ENCODE data around the gene VPS8.

Gene VPS8

DNA sequence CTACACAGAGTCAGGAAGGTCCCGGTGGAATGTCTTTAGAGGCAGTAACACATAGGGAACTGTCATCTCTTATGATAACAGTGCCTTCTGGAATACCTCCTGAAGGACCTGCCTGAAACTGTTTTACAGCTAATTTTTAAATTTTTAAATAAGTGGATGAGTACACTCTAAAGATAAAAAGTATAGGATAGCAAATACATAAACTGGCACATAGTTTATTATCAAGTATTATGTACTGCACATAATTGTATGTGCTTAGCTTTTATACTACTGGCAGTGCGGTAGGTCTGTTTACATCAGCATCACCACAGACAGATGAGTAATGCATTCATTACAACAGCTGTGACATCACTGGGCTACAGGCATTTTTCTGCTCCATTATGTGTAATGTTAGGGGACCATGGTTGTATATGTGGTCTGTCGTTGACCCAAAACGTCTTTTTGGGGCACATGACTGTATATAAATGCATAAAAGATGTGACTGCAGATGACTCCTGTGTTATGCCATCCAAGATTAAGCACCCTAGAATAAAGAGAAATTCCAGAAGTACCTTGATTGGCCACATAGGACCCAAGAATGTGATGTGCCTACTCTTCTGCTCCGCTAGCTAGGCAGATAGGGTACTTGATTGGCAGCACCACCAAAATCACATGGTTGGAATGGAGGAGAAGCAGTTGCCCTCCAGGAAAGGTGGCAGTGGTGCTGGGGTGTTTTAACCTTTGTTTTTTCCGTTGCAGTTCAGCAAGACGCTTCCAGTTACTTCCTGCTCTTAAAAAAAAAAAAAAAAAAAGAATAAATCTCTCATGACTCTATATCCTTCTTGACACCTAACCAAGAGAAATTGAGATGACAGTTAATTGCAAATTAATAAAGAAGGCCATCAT lies 3.3 kb downstream of the VPS8 start:
- DNase-seq: no peak

DNA sequence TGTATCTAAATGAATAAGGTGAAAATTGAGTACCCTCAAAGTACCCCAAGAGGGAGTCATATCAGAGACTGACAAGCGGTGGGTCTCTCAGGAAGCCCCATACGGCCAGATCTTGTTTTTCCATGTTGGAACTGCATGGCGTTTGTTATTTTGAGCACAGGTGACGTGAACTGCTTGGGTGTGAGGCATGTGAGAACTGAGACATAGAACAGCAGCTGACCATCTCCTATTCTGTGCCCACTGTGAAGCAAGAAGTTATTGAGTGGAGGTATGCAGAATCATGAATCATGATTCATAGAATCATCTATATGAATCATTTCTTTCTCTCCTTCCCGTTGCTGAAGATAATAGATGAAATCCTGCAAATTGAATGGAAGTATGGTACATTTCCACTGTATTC lies 4.6 kb downstream of the VPS8 start:
- no peak for DNase-seq

- DNase-seq: no peak
These were observed 8.6 kb downstream of the VPS8 start for GRCh38 chr3:184820525-184820924.

DNA sequence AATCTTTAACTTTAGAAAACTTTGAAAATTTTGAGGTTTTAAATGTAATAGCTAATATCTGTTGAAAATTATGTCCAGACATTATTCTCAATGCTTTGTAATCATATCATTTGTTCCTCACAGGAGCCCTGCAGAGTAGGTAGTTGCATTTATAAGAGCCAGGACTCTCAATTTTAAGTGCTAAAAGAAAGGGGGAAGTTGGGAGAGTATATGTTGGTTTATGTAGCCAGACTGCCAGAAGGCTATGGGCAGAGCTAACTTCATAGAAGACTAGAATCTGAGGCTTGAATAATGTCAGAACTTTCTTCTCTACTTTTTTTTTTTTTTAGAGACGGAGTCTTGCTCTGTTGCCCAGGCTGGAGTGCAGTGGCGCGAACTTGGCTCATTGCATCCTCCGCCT lies 9.1 kb downstream of the VPS8 start:
- no peak for DNase-seq

- no peak for DNase-seq
These were observed 10.1 kb downstream of the VPS8 start for GRCh38 chr3:184822081-184822480.

DNA sequence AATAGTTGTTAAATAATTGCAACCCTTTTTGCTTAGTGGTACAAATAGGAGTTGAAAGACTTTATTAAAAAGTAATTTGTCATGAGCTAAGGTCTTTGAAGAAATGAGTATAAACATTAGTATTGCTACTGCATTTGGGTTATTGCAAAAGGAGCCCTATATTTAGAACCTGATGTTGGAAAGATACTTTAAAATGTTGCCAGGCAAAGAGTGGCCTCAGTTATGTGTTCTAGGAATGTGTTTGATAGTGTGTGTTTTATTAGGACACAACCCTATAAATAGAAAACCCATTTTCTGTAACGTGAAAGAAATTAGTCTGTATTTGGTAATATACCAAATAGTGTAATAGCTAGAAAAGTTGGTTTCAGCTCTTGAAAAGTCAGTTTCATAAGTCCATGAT lies 10.7 kb downstream of the VPS8 start:
- no peak for DNase-seq

GRCh38 chr3:184823990-184824389 lies 12.0 kb downstream of the VPS8 start:
- no peak for DNase-seq

- no peak for DNase-seq
These were observed 13.3 kb downstream of the VPS8 start for GRCh38 chr3:184825121-184825820.

DNA sequence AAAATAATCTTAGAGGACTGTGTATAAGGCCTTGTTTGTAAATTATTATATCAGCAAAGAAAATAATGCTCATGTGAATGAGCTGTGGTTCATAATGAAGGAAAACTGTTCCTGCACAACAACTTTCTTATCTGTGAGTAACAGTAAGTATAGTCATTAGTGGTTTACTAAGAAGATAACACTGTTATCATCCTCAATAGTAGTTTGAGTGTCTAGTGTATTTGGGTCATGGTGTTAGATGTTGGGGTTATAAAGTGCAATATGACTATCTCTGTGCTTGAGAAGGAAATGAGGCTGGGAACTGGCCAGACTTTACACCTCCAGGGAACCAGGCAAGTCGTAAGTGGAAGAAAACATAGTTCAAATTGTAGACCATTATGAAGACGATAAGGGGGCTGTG lies 15.6 kb downstream of the VPS8 start:
- no peak for DNase-seq

GRCh38 chr3:184832044-184832443 lies 20.1 kb downstream of the VPS8 start:
- no peak for DNase-seq

DNA sequence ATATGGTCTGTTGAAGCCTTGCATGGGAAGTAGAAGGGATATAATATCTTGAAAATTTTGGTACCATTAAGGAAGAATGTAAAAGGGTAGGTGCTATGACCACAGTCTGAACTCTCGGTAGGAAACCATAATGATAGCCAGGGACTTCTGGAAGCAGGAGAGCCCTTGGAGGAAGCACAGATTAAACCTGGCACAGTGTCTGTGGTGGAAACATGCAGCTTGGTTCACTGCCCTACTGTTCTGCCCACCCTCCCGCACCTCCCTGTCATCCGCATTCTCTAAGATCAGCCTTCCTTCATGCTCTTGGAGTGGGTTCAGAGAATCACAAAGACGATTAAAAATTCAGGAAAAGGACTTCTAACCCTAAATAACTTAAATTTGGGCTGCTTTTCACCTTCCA lies 20.9 kb downstream of the VPS8 start:
- no peak for DNase-seq

- no peak for DNase-seq
These were observed 24.3 kb downstream of the VPS8 start for GRCh38 chr3:184836090-184836822.

GRCh38 chr3:184842433-184842832 lies 30.5 kb downstream of the VPS8 start:
- no peak for DNase-seq

- no peak for DNase-seq
These were observed 33.9 kb downstream of the VPS8 start for GRCh38 chr3:184845819-184846218.

- no peak for DNase-seq
These were observed 34.5 kb downstream of the VPS8 start for GRCh38 chr3:184846496-184846895.

DNA sequence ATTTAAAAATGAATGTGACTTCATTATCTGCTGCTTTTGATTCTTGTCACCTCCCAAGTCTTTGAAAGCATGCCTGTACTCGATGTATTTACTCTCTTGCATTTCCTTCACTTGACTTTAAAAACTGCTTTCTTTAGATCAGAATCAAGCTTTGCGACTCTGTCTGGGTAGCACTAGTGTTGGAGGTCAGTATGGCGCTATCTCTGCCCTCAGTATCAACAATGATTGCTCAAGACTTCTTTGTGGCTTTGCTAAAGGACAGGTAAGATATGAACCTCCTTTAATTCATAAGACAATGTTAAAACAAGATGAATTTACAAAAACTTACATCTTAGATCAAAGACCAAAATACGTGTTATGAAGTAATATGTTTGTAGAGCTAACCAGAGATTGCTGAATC lies 37.0 kb downstream of the VPS8 start:
- no peak for DNase-seq

GRCh38 chr3:184850201-184850600 lies 38.2 kb downstream of the VPS8 start:
- DNase-seq: no peak

GRCh38 chr3:184857099-184857498 lies 45.1 kb downstream of the VPS8 start:
- no peak for DNase-seq

GRCh38 chr3:184864000-184864399 lies 52.0 kb downstream of the VPS8 start:
- no peak for DNase-seq

DNA sequence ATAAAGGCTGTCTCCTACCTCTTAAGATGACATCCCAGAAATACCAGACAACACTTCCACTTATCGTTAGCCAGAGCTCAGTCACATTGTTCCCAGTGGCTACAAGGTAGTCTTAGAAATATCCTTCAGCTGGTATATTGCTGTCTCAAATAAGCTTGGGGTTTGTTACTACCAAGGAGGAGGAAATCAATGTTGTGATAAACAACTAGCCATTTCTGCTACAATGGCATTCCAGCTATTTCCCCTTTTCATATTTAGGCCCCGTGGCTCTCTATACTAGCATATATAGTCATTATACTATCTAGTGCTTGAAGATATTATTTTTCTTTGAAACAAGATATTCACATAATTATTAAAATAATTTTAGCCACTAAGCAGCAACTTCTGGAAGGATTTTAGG lies 56.5 kb downstream of the VPS8 start:
- DNase-seq: no peak

DNA sequence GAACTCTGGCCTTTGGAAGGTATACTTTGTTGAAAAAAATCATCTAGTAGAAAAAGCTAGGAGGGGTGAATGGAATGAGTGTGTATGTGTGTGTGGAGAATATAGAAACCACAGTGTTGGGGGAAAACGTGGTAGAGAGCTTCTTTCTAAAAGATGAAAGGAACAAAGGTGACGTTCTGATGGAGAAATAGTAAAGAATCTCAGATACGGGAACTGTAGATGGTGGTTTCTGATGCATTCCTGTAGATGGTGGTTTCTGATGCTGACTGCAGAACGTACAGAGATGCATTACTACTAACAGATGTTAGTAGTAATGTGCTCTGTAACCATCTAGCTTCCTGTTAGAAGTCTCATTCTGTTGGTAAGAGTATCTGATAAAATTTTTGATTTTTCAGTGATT lies 60.2 kb downstream of the VPS8 start:
- no peak for DNase-seq

- DNase-seq: no peak
These were observed 61.2 kb downstream of the VPS8 start for GRCh38 chr3:184873141-184873540.

- DNase-seq: no peak
These were observed 63.0 kb downstream of the VPS8 start for GRCh38 chr3:184874709-184875644.

Data from CD4-positive, alpha-beta T cell treated with Interferon gamma for 1 hour (primary cell).